GM19324 (cell line): ENCODE results near the gene SHISA6.

ENCODE experiments used
- ATAC-seq: cut with Tn5 transposase; IDR thresholded peaks from one replicate; pipeline ENCODE4 v1.9.1; 2021; ENCODE audit warnings: mild to moderate bottlenecking, moderate library complexity; ENCODE audit not compliant: unreplicated experiment, low FRiP score

SHISA6 gene

DNA sequence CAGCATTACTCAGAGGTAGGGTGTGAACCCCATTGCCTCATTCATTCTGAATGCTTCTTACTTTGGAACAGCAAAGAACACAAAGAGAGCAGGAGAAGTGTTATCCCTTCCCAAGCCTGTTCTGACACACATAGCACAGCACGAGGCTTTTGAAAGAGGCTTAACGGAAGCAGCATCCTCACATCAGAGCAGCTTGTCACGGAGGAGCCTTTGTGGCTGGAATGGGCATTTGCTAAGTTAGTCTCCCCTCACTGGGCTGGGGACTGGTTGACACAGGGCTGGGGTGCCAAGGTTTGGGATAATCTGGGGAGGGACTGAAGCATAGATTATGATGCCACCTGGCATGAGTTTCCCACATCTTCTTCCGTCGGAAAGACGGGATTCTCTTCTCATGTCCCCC, 189.7 kb downstream of the SHISA6 start:
- no peak for ATAC-seq

DNA sequence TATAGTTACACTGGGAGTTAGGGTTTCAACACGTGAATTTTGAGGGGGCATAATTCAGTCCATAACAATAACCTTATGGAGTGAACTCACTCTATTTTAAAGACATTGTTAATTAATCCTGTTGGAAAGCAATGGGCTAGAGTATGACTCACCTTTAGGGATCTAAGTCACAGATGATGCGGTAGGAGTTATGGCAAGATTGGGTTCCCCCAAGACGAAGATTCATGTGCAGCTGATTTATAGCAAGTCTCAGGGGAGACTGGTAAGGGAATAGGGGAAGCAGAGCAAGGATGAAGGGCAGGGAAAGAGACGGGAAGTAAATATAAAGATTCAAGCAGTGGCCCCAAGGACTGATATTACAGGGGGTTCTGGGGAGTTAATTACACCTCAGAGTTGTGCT, 197.7 kb downstream of the SHISA6 start:
- no peak for ATAC-seq

GRCh38 chr17:11441004-11441403, 200.0 kb downstream of the SHISA6 start:
- ATAC-seq = no peak

GRCh38 chr17:11446316-11446715, 205.3 kb downstream of the SHISA6 start:
- no peak for ATAC-seq

DNA sequence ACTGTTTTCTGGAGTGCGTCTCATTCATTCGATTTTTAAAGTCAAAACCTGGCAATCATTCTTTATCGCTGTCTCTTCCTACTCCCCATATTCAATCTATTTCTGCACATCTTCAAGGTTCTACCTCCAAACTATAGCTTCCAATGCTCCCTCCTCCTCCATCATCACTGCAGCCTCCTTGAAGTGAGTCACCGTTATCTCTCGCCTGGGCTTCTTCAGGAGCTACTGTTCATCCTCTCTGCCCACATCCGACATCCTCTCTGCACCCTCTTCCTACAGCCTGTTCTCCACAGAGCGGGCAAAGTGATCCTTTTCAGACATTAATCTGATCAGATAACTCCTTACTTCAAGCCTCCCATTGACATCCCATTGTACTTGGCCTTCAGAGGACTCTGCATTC, 213.1 kb downstream of the SHISA6 start:
- no peak for ATAC-seq

DNA sequence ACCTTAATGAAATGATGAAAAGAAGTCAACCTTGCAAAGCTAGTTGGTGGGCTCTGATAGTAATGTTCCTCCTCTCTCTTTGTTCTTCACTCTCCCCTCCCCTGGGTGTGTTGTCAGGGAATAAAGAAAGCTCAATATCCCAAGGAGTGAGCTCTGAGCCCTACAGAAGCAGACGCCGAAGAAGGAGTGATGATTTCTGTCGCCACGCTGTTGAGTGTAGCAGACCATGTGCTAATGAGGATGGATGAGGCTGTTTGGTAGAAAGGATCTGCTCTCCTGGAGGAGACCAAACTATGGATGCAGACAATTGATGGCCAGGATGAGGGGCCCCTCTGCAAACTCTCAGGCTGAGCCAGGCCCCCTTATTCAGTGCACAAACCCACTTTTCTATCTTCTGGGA, 217.3 kb downstream of the SHISA6 start:
- ATAC-seq = no peak

DNA sequence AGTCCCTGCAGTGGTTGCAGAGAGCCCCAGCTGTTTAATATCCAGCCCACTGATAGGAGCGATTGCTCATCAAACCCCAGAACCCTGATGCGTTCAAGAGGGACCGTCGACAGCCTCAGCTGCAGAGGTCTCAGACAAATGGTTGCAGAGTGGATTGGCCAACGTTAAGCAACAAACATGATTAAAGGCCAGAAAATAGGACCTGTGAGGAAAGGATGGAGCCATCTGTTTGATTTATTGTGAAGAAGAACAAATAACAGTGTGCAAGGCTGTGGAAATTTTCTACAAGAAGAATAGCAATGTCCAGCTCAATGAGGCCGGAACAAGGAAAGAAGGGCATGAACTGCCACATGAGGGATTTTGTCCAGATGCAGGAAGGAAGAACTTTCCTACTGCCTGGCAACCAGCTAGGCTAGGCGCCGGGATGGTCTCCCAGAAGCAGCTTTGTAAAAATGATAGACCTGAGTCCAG, 218.9 kb downstream of the SHISA6 start:
- ATAC-seq = no peak

- ATAC-seq = no peak
Measured at GRCh38 chr17:11461993-11462548, 221.1 kb downstream of the SHISA6 start.

DNA sequence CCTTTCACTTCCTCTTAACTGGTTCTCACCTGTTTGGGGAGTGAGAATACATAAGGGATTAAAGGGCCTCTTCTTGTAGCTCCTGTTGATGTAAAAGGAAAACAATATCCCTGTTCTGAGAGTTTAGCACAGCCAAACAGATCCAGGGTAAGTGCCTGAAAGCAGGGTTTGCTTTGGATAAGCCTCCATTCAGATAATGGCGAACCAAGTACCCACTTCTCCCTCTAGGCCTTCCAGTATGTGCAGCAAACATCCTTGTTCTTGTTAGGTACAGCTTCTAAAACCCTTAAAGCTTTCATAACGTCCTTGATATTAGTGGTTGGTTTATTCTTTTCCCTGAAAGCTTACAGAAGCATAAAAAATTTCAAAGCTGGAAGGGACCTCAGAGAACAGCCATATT, 226.6 kb downstream of the SHISA6 start:
- ATAC-seq = no peak

DNA sequence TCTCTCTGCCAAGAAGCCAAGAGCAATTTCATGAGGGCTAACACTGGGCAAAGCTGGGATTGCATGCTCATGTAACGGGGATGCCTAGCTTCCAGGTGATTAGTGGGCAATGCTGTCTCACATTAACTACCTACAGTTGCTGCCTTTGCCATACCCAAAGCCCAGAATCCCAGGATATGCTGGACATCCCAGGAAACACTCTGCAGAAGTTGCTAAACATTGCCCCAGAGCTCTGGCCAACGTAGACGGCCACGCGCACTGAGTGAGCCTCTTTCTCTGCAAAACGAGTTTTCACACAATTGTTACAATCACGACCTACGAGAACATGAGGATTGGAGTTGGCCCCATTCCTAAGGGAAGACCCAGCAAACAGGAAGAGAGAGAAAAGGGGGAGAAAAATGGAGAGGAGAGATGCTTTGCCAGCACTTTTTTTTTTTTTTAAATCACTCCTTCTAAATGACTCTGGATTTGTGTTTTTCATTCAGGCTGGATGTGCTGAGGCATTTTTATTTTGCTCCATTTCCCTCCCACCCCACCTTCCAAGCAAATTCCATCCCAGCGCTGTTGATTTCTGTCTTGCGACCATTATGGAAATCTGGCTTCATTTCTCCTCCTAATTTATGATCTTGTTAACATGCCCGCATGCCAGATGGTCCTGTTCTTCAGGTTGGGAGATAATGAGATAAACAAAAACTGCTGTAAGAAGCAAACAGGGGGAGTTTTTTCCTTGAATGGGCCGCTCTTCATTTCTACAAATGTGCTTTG, 244.5 kb downstream of the SHISA6 start:
- ATAC-seq = no peak

DNA sequence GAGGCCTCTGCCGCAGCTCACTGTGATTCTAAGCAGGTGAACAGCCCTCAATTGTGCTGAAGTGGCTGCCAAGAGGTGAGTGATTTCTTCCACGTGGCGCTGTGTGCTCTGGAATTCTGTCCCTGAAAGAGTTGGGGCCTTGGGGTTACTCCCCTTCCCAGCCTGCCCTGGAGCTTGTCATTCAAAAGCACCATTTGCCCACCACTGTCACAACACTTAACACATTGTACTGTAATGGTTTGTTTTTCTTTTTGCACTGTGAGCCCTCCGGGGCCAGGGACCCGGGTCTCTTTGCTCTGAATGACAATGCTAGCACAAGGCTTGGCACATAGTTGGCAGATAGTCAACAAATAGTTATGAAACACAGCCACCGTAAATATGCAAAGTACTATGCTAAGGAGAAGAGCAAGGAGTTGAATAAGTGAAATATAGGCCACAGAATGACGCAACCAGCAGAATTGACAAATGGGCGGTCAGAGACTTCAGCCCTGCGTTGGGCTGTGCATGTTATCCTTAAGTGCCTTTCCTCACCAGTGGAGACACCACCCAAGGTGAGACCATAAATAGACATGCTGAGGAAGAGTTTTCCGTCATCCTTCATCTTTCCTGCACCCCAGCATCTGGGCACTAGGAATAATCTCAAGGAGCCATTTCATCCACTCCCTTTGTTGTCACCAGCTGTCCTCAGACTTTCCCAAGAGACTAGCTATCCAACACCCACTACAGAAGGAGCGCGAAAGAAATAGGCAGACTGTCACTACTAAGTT, 245.3 kb downstream of the SHISA6 start:
- ATAC-seq = no peak

- ATAC-seq = no peak
Measured at GRCh38 chr17:11486868-11487310, 245.9 kb downstream of the SHISA6 start.

DNA sequence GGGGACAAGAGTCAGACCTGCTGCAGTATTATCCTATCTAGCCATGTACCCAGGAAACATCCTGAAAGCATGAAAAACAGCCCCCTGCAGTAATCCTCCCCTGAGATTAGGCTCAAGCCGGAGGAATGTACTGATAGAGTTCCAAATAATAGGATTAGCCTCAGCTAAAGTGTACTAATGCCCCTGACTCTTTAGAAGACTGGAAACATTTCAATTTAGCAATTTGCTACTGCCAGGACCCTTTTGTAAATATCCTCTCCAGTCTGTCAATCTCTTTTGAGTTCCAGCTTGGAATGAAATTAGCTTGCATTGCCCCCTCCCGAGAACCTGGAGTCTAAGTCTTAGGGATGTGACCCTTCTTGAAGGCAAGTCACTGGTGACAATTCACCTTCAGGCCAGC, 246.5 kb downstream of the SHISA6 start:
- ATAC-seq = no peak

- no peak for ATAC-seq
Measured at GRCh38 chr17:11488407-11488806, 247.4 kb downstream of the SHISA6 start.

DNA sequence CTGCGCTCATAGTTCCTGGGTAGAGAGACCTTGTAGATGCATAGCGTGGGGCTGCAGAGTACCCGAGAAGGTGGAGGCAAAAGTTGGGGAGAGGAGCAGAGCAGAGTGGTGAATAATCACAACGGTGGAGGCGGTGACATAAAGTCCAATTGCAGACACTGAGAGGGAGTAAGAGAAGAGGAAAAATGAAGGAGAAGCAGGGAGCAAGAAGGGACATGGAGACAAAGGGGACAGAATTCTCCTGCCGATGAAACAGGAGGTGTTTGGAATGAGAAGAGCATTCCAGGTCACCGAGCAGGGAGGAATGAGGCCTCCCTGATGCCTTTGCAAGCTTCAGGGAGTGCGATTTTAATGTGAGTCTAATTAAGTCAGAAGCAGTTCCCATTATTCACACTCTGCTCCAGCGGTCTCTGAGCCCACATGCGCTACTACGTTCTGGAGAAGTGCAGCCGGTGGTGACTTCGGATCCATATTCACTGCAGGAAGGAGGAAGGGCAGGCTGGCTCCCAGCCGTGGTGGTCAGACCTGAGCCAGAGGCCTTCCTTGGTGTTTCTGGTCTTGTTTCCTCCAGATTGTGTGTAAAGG, 249.2 kb downstream of the SHISA6 start:
- no peak for ATAC-seq

DNA sequence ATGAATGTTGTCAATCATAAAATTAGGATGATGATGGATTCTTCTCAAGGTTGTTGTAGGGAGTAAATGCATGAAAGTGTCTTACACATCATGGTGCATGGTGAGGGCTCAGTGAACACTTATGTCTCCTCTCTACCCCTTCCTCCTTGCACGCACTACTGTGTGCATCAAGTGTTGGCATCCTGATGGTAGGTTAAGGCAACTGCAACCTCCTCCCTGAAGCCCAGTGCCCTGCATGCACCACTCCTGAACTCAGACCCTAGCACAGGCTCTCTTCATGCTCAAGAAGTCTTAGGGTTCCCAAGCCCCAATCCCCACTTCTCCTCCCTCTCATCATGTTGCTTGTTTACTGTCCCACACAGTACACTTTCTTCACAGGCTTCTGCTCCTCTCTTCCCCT, 251.5 kb downstream of the SHISA6 start:
- no peak for ATAC-seq

DNA sequence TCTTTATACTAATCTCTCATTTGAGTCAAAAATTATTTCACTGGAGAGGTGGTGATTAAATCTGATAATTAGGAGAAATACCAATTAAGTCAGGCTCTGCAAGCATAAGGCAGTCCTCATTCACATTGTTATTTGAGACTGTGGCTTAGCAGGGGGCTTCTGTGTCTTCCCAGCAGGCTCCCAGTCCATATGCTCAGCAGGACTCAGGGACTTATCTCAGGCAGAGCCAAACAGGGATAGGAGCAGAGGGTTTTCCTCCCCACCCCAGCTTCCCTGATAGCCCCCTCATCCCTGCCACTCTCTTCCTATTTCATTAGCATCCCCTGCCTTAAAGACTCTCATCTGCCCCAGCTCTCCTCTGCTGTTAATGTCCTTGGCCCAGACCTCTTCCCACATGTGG, 252.9 kb downstream of the SHISA6 start:
- no peak for ATAC-seq

- no peak for ATAC-seq
Measured at GRCh38 chr17:11495613-11496012, 254.6 kb downstream of the SHISA6 start.

DNA sequence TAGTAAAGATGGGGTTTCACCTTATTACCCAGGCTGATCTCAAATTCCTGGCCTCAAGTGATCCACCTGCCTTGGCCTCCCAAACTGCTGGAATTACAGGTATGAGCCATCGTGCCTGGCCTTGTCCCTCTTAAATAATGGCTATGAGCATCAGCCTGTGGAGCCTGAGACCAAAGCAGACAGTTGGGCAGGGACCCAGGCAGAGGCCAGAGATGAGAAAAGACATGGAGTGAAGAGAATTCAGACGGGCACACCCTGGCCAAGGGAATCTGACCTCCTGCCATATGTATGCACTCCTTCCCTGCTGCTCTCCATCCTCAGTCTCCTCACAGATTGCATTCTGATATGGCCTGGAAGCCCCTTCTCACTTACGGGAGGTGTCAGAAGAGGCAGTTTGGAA, 258.9 kb downstream of the SHISA6 start:
- no peak for ATAC-seq

DNA sequence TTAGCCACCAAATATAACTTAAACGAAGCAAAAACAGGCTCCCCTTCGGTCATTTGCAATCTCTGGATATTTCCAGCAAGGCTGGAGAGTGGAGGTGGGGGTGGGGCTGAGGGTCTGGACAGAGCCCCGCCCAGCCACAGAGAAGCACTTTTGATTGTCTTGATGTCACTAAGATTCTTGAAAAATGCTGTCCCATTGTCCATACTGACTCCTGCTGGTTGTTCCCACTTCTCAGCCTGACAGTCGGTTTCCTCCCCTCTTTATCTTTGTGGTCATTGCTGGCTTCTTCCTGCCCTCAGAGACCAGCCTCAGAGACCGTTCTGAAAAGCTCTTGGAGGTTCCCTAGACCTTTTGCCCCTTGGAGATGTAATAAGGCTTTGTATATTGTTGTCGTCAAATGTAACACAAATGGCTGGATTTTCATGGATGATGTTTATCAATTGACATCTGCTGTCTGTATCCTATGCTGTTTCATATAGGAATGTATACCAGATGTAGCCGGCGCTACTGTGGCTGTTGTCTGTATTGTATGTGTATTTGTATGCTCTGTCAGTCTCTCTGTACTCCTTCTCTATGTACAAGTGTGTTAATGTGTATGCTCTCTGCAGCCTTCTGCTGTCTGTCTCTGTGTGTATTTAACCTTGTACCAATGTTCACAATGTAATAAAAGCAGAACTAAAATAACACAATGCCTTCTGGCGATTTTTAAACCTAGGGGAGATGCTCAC, 262.5 kb downstream of the SHISA6 start:
- ATAC-seq = no peak

DNA sequence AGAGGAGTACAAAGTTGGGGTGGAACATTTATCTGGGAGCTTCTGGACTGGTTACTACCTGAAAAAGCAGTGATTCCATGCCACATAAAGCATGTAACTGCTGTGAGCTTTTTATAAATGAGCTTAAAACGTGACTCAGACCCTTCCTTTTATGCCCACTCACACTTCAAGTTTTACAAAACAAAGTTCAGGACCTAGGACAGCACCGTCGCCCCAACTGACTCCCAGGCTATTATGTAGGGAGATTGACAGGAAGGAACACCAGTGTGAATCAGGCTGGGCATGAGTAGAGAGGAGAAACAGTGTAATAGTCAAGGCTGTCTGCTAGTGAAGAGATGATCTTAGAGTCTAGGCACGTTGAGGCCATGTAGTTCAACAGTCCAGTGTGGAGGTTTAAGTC, 265.6 kb downstream of the SHISA6 start:
- no peak for ATAC-seq
